ENCODE results near the gene CFAP100. TPM values are rescaled to one million over a fixed set of nuclear protein-coding genes. Genes with fewer than 3 reads are reported as not detected.
A peak's percentile ranks its signal among the peaks of the same experiment; 100 is the strongest.

The CFAP100 gene
- total and polyA plus RNA-seq, 7 experiments from 2014 or later, result not detected

DNA sequence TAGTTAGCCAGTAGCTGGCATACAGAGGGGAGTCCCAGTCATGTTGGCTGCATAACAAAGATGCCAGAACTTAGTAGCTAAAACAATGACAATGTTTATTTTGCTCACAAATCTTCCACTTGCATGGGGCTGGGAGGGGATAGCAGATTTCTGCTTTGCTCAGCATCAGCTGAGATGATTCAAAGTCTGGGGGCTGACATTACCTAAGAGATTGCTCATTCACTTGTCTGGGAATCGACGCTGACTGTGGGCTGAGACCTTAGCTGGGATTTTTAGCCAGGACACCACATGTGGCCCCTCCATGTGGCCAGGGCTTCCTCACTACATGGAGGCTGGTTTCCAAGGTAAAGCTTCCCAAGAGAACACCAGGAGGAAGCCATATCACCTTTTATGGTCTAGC is 12.7 kb upstream of the CFAP100 start:
- Mint-ChIP-seq H3K4me3 (no peak overlapping the region), H3K36me3 (peaks cover 0 to 5% (median 0%) of the 10 kb centered on the region in 5 donors), H3K27me3 (peaks cover 10 to 48% (median 40%) of the 10 kb centered on the region in 5 donors), H3K9me3 (peaks cover 0 to 11% (median 0%) of the 10 kb centered on the region in 11 donors), H3K4me1 (no peaks in the 10 kb centered on the region), H3K27ac (no peak overlapping the region)
- intact Hi-C loops (cut with micrococcal nuclease), result no loop called here
- ChIA-PET CTCF (no interaction called here), POLR2A (no interaction called here)
- no peaks in the 10 kb centered on the region for H3K9me3 ChIP-seq (ENCODE audit: control insufficient read depth in 2 of 3, low read length in 3 of 3)
- H3K4me3 ChIP-seq (ENCODE audit: low read length), result no peak overlapping the region
- no peak overlapping the region for H3K27ac ChIP-seq (ENCODE audit: low read depth, low read length)
- DNase-seq, result no peak
- H3K36me3 ChIP-seq (ENCODE audit: control insufficient read depth in 2 of 3, insufficient read depth in 3 of 3, low read length in 3 of 3), result no peaks in the 10 kb centered on the region
- no peaks in the 10 kb centered on the region for H3K4me1 ChIP-seq (ENCODE audit: control insufficient read depth in 2 of 2, insufficient read depth in 2 of 2, low read length in 2 of 2)
- ATAC-seq, result no peak
- no peaks in the 10 kb centered on the region for H3K27me3 ChIP-seq (ENCODE audit: control insufficient read depth in 2 of 2, insufficient read depth in 2 of 2, low read length in 2 of 2)

DNA sequence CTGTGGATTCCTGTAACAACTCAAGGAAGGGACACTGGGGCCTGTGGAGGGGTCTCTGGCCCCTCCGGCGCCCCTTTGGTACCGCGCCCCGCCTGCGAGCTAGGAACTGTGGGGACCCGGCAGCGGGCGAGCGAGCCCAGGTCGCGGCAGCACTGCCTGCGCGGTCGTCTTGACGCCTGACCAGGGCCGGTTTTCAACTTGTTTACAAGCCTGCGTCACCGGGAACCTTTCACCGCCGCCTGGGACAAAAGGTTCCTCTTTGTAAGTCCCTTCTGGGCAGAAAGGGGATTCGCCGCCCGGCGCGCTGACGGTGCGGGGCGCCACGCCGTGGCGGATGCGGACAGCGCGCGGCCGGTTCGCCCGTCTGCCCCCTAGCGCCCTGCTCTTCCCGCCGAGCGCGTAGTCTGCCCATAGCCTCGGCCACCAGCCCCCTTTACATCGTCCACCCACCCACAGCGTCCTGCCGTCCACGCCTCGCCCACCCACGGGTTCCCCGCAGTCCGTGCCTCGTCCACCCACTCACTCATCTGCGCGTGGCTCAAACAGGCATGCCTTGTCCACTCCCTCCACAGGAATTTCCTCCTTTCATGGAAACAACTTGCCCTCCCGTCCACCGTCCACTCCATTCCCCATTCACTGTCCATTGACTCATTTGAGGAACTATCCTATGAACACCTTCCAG is 5.5 kb upstream of the CFAP100 start:
- Histone ChIP-seq H3K36me3 (ENCODE audit: control insufficient read depth in 2 of 3, insufficient read depth in 3 of 3, low read length in 3 of 3) (no peaks in the 10 kb centered on the region), H3K4me3 (ENCODE audit: low read length) (no peak overlapping the region), H3K9me3 (ENCODE audit: control insufficient read depth in 2 of 3, low read length in 3 of 3) (no peaks in the 10 kb centered on the region), H3K4me1 (ENCODE audit: control insufficient read depth in 2 of 2, insufficient read depth in 2 of 2, low read length in 2 of 2) (no peaks in the 10 kb centered on the region), H3K27me3 (ENCODE audit: control insufficient read depth in 2 of 2, insufficient read depth in 2 of 2, low read length in 2 of 2) (no peaks in the 10 kb centered on the region), H3K27ac (ENCODE audit: low read depth, low read length) (no peak overlapping the region)
- peaks cover 57 to 80% (median 73%) of the 10 kb centered on the region in 5 donors for H3K27me3 Mint-ChIP-seq
- H3K9me3 Mint-ChIP-seq, result peaks cover 0 to 3% (median 0%) of the 10 kb centered on the region in 11 donors
- intact Hi-C loops (cut with micrococcal nuclease), result loop anchor here (1.0 to 5.0 kb wide), 3 partner anchors 143 to 417 kb away; no protein-coding TSS in a partner anchor
- CTCF ChIA-PET, result no interaction called here
- H3K4me3 Mint-ChIP-seq, result peak overlapping the region in 7 of 10 donors; percentile 16 to 73 (median 38)
- DNase-seq (peak in 7 of 9 donors; percentile 11 to 49 (median 15)), ATAC-seq (peak; percentile 90)
- no peak overlapping the region for H3K27ac Mint-ChIP-seq
- peaks cover 0 to 9% (median 5%) of the 10 kb centered on the region in 7 donors for H3K4me1 Mint-ChIP-seq
- POLR2A ChIA-PET, result no interaction called here
- H3K36me3 Mint-ChIP-seq, result no peaks in the 10 kb centered on the region

GRCh38 chr3:126389794-126390146 is 4.9 kb upstream of the CFAP100 start:
- CTCF ChIA-PET, result no interaction called here
- Mint-ChIP-seq H3K9me3 (peaks cover 0 to 2% (median 0%) of the 10 kb centered on the region in 11 donors), H3K27me3 (peaks cover 60 to 82% (median 71%) of the 10 kb centered on the region in 5 donors), H3K4me1 (peaks cover 0 to 9% (median 5%) of the 10 kb centered on the region in 7 donors), H3K27ac (no peak overlapping the region), H3K4me3 (peak overlapping the region in 7 of 10 donors; percentile 16 to 73 (median 38)), H3K36me3 (no peaks in the 10 kb centered on the region)
- ATAC-seq, result no peak
- DNase-seq, result no peak
- Histone ChIP-seq H3K4me3 (ENCODE audit: low read length) (no peak overlapping the region), H3K27me3 (ENCODE audit: control insufficient read depth in 2 of 2, insufficient read depth in 2 of 2, low read length in 2 of 2) (no peaks in the 10 kb centered on the region), H3K27ac (ENCODE audit: low read depth, low read length) (no peak overlapping the region), H3K4me1 (ENCODE audit: control insufficient read depth in 2 of 2, insufficient read depth in 2 of 2, low read length in 2 of 2) (no peaks in the 10 kb centered on the region), H3K36me3 (ENCODE audit: control insufficient read depth in 2 of 3, insufficient read depth in 3 of 3, low read length in 3 of 3) (no peaks in the 10 kb centered on the region), H3K9me3 (ENCODE audit: control insufficient read depth in 2 of 3, low read length in 3 of 3) (no peaks in the 10 kb centered on the region)
- POLR2A ChIA-PET, result no interaction called here
- intact Hi-C loops (cut with micrococcal nuclease), result loop anchor here (1.0 to 5.0 kb wide), 3 partner anchors 143 to 417 kb away; no protein-coding TSS in a partner anchor

DNA sequence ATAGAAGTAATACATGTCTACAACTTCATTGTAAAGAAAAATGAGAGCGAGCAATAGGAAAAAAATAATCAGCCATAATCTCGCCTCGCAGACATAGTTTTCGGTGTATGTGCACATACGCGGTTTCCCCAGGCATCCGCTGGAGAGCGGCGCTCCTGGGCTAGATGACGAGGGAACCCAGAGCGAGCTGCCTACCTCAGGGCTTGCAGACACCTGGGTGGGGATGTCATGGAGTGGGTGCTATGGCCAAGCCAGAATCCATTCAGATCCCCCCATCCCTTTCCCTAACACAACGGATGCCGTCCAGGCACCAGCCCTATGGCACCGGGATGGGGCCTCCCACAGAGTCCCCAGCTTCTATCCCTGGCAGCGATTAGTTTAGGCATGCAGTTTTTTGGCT is 4.5 kb upstream of the CFAP100 start:
- Histone ChIP-seq H3K27ac (ENCODE audit: low read depth, low read length) (no peak overlapping the region), H3K27me3 (ENCODE audit: control insufficient read depth in 2 of 2, insufficient read depth in 2 of 2, low read length in 2 of 2) (no peaks in the 10 kb centered on the region), H3K36me3 (ENCODE audit: control insufficient read depth in 2 of 3, insufficient read depth in 3 of 3, low read length in 3 of 3) (no peaks in the 10 kb centered on the region), H3K9me3 (ENCODE audit: control insufficient read depth in 2 of 3, low read length in 3 of 3) (no peaks in the 10 kb centered on the region), H3K4me3 (ENCODE audit: low read length) (no peak overlapping the region), H3K4me1 (ENCODE audit: control insufficient read depth in 2 of 2, insufficient read depth in 2 of 2, low read length in 2 of 2) (no peaks in the 10 kb centered on the region)
- CTCF ChIA-PET, result no interaction called here
- Mint-ChIP-seq H3K27ac (no peak overlapping the region), H3K9me3 (peaks cover 0 to 2% (median 0%) of the 10 kb centered on the region in 11 donors), H3K4me3 (peak overlapping the region in 1 of 10 donors; percentile 16), H3K27me3 (peaks cover 62 to 81% (median 68%) of the 10 kb centered on the region in 5 donors), H3K36me3 (no peaks in the 10 kb centered on the region), H3K4me1 (peaks cover 0 to 9% (median 5%) of the 10 kb centered on the region in 7 donors)
- POLR2A ChIA-PET, result no interaction called here
- DNase-seq (no peak), ATAC-seq (no peak)
- intact Hi-C loops (cut with micrococcal nuclease), result no loop called here

DNA sequence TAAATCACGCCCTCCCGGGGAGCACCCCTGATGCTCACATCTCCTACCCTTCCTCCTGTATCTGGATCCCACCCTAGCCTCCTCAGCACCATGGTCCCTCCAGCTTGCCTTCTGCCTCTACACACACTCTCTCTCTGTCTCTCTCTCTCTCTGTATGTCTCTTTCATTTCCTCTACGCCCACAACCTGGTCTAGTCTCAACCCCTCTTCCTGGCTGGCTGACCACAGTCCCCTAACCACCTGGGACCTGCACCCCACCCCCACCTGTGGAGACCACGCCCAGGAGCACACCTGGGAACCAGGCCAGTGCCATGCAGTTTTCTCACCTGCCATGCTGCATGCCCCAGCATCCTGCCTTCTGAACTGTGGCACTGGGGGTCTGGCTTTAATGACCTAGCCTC is 4.0 kb upstream of the CFAP100 start:
- H3K4me1 Mint-ChIP-seq, result peaks cover 0 to 9% (median 5%) of the 10 kb centered on the region in 7 donors
- no peaks in the 10 kb centered on the region for H3K27me3 ChIP-seq (ENCODE audit: control insufficient read depth in 2 of 2, insufficient read depth in 2 of 2, low read length in 2 of 2)
- intact Hi-C loops (cut with micrococcal nuclease), result no loop called here
- ChIA-PET CTCF (no interaction called here), POLR2A (no interaction called here)
- no peak overlapping the region for H3K27ac Mint-ChIP-seq
- no peaks in the 10 kb centered on the region for H3K9me3 ChIP-seq (ENCODE audit: control insufficient read depth in 2 of 3, low read length in 3 of 3)
- peaks cover 64 to 82% (median 68%) of the 10 kb centered on the region in 5 donors for H3K27me3 Mint-ChIP-seq
- H3K4me3 ChIP-seq (ENCODE audit: low read length), result no peak overlapping the region
- H3K36me3 Mint-ChIP-seq, result no peaks in the 10 kb centered on the region
- no peak for ATAC-seq
- no peak overlapping the region for H3K4me3 Mint-ChIP-seq
- no peaks in the 10 kb centered on the region for H3K4me1 ChIP-seq (ENCODE audit: control insufficient read depth in 2 of 2, insufficient read depth in 2 of 2, low read length in 2 of 2)
- no peaks in the 10 kb centered on the region for H3K36me3 ChIP-seq (ENCODE audit: control insufficient read depth in 2 of 3, insufficient read depth in 3 of 3, low read length in 3 of 3)
- H3K9me3 Mint-ChIP-seq, result no peaks in the 10 kb centered on the region
- no peak for DNase-seq
- no peak overlapping the region for H3K27ac ChIP-seq (ENCODE audit: low read depth, low read length)

- H3K27me3 Mint-ChIP-seq, result peaks cover 60 to 76% (median 68%) of the 10 kb centered on the region in 5 donors
- H3K27me3 ChIP-seq (ENCODE audit: control insufficient read depth in 2 of 2, insufficient read depth in 2 of 2, low read length in 2 of 2), result no peaks in the 10 kb centered on the region
- ATAC-seq, result no peak
Measured at GRCh38 chr3:126391631-126392030, 3.1 kb upstream of the CFAP100 start.

GRCh38 chr3:126392246-126392645 is 2.5 kb upstream of the CFAP100 start:
- intact Hi-C loops (cut with micrococcal nuclease), result no loop called here
- ATAC-seq, result no peak
- CTCF ChIA-PET, result no interaction called here
- Histone ChIP-seq H3K36me3 (ENCODE audit: control insufficient read depth in 2 of 3, insufficient read depth in 3 of 3, low read length in 3 of 3) (no peaks in the 10 kb centered on the region), H3K27me3 (ENCODE audit: control insufficient read depth in 2 of 2, insufficient read depth in 2 of 2, low read length in 2 of 2) (no peaks in the 10 kb centered on the region), H3K4me3 (ENCODE audit: low read length) (no peak overlapping the region), H3K9me3 (ENCODE audit: control insufficient read depth in 2 of 3, low read length in 3 of 3) (no peaks in the 10 kb centered on the region), H3K27ac (ENCODE audit: low read depth, low read length) (no peak overlapping the region), H3K4me1 (ENCODE audit: control insufficient read depth in 2 of 2, insufficient read depth in 2 of 2, low read length in 2 of 2) (no peaks in the 10 kb centered on the region)
- H3K9me3 Mint-ChIP-seq, result no peaks in the 10 kb centered on the region
- POLR2A ChIA-PET, result no interaction called here
- peaks cover 59 to 73% (median 66%) of the 10 kb centered on the region in 5 donors for H3K27me3 Mint-ChIP-seq
- no peak overlapping the region for H3K27ac Mint-ChIP-seq
- no peaks in the 10 kb centered on the region for H3K36me3 Mint-ChIP-seq
- DNase-seq, result no peak
- no peak overlapping the region for H3K4me3 Mint-ChIP-seq
- H3K4me1 Mint-ChIP-seq, result peaks cover 0 to 9% (median 5%) of the 10 kb centered on the region in 7 donors

More at GRCh38 chr3:126391631-126392030, 3.1 kb upstream of the CFAP100 start:
- CTCF ChIA-PET, result no interaction called here
- no peak overlapping the region for H3K4me3 Mint-ChIP-seq
- H3K9me3 ChIP-seq (ENCODE audit: control insufficient read depth in 2 of 3, low read length in 3 of 3), result no peaks in the 10 kb centered on the region
- H3K9me3 Mint-ChIP-seq, result no peaks in the 10 kb centered on the region
- intact Hi-C loops (cut with micrococcal nuclease), result no loop called here
- H3K4me1 Mint-ChIP-seq, result peaks cover 0 to 9% (median 5%) of the 10 kb centered on the region in 7 donors
- H3K36me3 ChIP-seq (ENCODE audit: control insufficient read depth in 2 of 3, insufficient read depth in 3 of 3, low read length in 3 of 3), result no peaks in the 10 kb centered on the region
- no peak overlapping the region for H3K4me3 ChIP-seq (ENCODE audit: low read length)
- H3K36me3 Mint-ChIP-seq, result no peaks in the 10 kb centered on the region
- no peak for DNase-seq
- POLR2A ChIA-PET, result no interaction called here
- H3K27ac ChIP-seq (ENCODE audit: low read depth, low read length), result no peak overlapping the region
- no peak overlapping the region for H3K27ac Mint-ChIP-seq
- no peaks in the 10 kb centered on the region for H3K4me1 ChIP-seq (ENCODE audit: control insufficient read depth in 2 of 2, insufficient read depth in 2 of 2, low read length in 2 of 2)

Measured in naive thymus-derived CD4-positive, alpha-beta T cell (primary cell).